Right lobe of liver (tissue), 6 donors: ENCODE results near the gene UROC1. TPM values are rescaled to one million over a fixed set of nuclear protein-coding genes. Genes with fewer than 3 reads are reported as not detected.

Source experiments
- ATAC-seq, 4 donors: fragments of 200-7000 bp; cut with Tn5 transposase; one replicate each; pipeline ENCODE4 v1.9.1; 2020; ENCODE audit warnings: mild to moderate bottlenecking in 4 of 4, moderate library complexity in 4 of 4
- DNase-seq, 3 donors: peaks; one replicate each; pipeline ENCODE4 v3.0.0-alpha.2; 2020
- H3K27ac ChIP-seq, 3 donors: fragments of 200-600 bp; one replicate each; pipeline ENCODE4 v1.8.0; 2022
- H3K27me3 ChIP-seq, 2 donors: fragments of 200-600 bp; one replicate each; pipeline ENCODE4 v1.8.0; 2022
- H3K36me3 ChIP-seq, 4 donors: fragments of 200-600 bp; sonication (generic) in 1 of 4; one replicate each; pipeline versions ENCODE4 v1.5.1 to v1.8.0; 2017 to 2022; ENCODE audit warnings: control low read depth in 1 of 4
- H3K4me1 ChIP-seq, 4 donors: fragments of 200-600 bp; sonication (generic) in 1 of 4; one replicate each; pipeline versions ENCODE4 v1.5.1 to v1.8.0; 2017 to 2022; ENCODE audit warnings: control low read depth in 1 of 4
- H3K4me3 ChIP-seq, 3 donors: fragments of 200-600 bp; one replicate each; pipeline ENCODE4 v1.8.0; 2022
- H3K9me3 ChIP-seq, 4 donors: fragments of 200-600 bp; sonication (generic) in 1 of 4; one replicate each; pipeline versions ENCODE4 v1.5.1 to v1.8.0; 2017 to 2022; ENCODE audit warnings: control low read depth in 1 of 4
- POLR2A ChIP-seq: fragments of 450-650 bp; IDR thresholded peaks from one replicate; pipeline ENCODE4 v1.6.1; 2017; ENCODE audit warnings: antibody characterized with exemption, mild to moderate bottlenecking
- WGBS: methylation state at CpG from one replicate; pipeline ENCODE4 v1.1.6; 2018; ENCODE audit warnings: low coverage, low lambda C conversion rate; ENCODE audit not compliant: insufficient coverage; ENCODE audit errors: missing lambda C conversion rate; 5-methylcytosine and 5-hydroxymethylcytosine counted together
- intact Hi-C, 2 donors: fragments of 100-400 bp; cut with DNase I; formaldehyde crosslinking; loops; one replicate each; pipeline versions ENCODE4 v1.11.2 to v1.14.1; 2022
- small RNA-seq, 2 experiments: library from RNA; depleted of rRNA; stranded (forward); fragments of <200 nt; gene quantifications; one replicate each; pipeline ENCODE3, GENCODE V24; 2016
- total RNA-seq, 6 experiments: library from RNA; depleted of rRNA in 2 of 6; stranded (reverse); fragments of >200 nt in 2 of 6; fragmentation: NEBNext Ultra II Directional in 3 of 6; extraction: Animal tissue kit (Norgen Biotek cat#: 25700) in 3 of 6; gene quantifications; one replicate each; pipeline versions ENCODE4 v1.1.0 to v1.2.4, GENCODE V29; 2016 to 2023
- TF ChIP-seq, protein P1 (sequence below), 4 donors: fragments of 200-600 bp in 3 of 4; fragments of 450-650 bp in 1 of 4; IDR thresholded peaks; one replicate each; pipeline versions ENCODE4 v1.5.1 to v1.8.0; 2016 to 2022; ENCODE audit warnings: antibody characterized with exemption in 4 of 4, mild to moderate bottlenecking in 2 of 4
- donor health status: DM: no; HTN: yes; CAD: no.
- donor health status: DM: no; HTN: no; CAD: no.
- donor health status: DM: no; HTN: no; CAD: no.
- donor health status: DM: no; HTN: yes; CAD: no.
- donor health status: DM: no; HTN: yes; CAD: no.

Gene UROC1
- total RNA-seq, 6 experiments from 2014 or later: 15.1 to 101 (median 55.8) TPM

DNA sequence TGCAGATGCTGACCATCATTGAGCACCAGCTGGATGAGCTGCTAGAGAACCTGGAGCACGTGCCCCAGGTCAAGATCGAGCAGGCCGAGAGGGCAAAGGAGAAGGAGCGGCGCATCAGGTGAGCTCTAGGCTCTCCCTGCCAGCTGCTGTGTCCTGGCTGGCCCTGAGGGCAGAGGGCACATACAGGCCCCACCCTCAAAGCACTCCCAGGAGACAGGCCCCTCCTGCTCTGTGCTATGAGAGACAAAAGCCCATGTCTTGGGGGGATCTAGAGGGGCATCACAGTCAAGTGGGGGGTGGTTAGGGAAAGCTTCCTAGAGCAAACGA, 83.3 kb downstream of the UROC1 start:
- H3K36me3 ChIP-seq: peaks cover 0 to 24% (median 9%) of the 10 kb centered on the region in 4 donors
- peak overlapping the region in 2 of 3 donors; percentile 5 to 49 for H3K27ac ChIP-seq
- intact Hi-C loops: no loop called here
- WGBS: 31% methylated on average over 5 of the region's 6 CpGs
- no peaks in the 10 kb centered on the region for H3K27me3 ChIP-seq
- peaks cover 0 to 16% (median 0%) of the 10 kb centered on the region in 4 donors for H3K4me1 ChIP-seq
- H3K4me3 ChIP-seq: no peak overlapping the region
- ATAC-seq: peak; percentile 91 to 96 (median 92)
- H3K9me3 ChIP-seq: no peaks in the 10 kb centered on the region
- TF ChIP-seq, protein P1, sequence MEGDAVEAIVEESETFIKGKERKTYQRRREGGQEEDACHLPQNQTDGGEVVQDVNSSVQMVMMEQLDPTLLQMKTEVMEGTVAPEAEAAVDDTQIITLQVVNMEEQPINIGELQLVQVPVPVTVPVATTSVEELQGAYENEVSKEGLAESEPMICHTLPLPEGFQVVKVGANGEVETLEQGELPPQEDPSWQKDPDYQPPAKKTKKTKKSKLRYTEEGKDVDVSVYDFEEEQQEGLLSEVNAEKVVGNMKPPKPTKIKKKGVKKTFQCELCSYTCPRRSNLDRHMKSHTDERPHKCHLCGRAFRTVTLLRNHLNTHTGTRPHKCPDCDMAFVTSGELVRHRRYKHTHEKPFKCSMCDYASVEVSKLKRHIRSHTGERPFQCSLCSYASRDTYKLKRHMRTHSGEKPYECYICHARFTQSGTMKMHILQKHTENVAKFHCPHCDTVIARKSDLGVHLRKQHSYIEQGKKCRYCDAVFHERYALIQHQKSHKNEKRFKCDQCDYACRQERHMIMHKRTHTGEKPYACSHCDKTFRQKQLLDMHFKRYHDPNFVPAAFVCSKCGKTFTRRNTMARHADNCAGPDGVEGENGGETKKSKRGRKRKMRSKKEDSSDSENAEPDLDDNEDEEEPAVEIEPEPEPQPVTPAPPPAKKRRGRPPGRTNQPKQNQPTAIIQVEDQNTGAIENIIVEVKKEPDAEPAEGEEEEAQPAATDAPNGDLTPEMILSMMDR (IDR thresholded peaks at IDR 0.05): no peak
- peak; percentile 55 to 91 (median 82) for DNase-seq

DNA sequence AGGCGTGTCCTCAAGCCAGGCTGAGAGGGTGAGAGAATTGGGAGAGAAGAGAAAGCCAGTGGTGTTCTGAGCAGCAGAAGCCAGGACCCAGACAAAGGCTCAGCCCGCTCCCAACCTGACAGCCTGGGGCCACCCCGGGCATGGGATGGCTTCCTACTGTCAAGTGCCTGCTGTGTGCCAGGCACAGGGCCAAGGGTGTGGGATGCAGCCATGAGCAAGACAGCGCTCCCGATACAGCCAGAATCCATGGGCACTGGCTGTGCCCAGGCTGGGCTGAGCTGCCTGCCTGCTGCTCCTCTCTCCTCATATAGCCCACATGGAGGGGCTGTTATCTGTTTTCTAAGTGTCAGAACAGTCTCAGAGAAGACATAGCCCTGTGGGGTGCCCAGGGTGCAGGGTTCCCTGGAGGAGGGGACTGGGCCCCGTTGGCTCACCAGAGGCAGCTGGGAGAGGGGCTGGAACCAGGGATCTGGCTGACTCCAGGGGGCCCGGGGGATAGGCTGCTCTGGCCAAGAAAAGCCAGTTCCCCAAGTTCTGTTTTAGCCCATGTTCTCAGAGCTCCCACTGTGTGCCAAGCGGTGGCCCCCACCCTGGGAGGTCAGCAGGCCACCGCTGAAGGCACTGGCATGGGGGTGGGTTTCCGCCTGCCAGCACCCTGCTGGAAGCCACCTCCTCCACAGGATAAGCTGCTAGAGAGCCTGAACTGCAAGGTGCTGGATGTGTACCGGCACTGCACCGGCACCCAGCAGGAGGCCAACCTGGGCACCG, 83.9 kb downstream of the UROC1 start:
- WGBS: 73% methylated on average over 2 of the region's 13 CpGs
- no peak overlapping the region for H3K4me3 ChIP-seq
- peaks cover 0 to 21% (median 9%) of the 10 kb centered on the region in 4 donors for H3K36me3 ChIP-seq
- intact Hi-C loops: no loop called here
- TF ChIP-seq, protein P1 (IDR thresholded peaks at IDR 0.05): no peak
- no peak for TF ChIP-seq POLR2A
- peaks cover 0 to 16% (median 0%) of the 10 kb centered on the region in 4 donors for H3K4me1 ChIP-seq
- ATAC-seq: peak in 3 of 4 donors; percentile 5 to 24 (median 8)
- no peaks in the 10 kb centered on the region for H3K27me3 ChIP-seq
- H3K9me3 ChIP-seq: no peaks in the 10 kb centered on the region
- H3K27ac ChIP-seq: peak overlapping the region in 1 of 3 donors; percentile 33
- peak in 1 of 3 donors; percentile 44 for DNase-seq

DNA sequence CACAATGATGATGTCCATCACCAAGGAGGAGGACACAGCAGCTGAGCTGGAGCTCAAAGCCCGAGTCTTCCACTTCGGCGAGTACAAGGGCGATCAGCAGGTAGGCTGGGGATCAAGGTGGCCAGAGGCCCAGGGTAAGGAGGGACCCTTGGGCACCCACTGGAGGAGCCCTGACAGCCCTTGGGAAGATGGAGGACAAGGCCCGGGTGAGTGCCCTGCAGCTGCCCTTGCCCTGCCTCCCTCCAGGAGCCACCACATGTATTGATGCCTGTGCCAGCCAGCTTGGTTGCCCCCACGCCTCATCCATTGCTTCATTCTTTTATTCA, 84.5 kb downstream of the UROC1 start:
- no peaks in the 10 kb centered on the region for H3K27me3 ChIP-seq
- intact Hi-C loops: no loop called here
- no peak for TF ChIP-seq POLR2A
- TF ChIP-seq, protein P1 (IDR thresholded peaks at IDR 0.05): no peak
- no peak overlapping the region for H3K27ac ChIP-seq
- no peak overlapping the region for H3K4me3 ChIP-seq
- no peak for DNase-seq
- ATAC-seq: no peak
- 100% methylated on average over 2 of the region's 6 CpGs for WGBS
- no peaks in the 10 kb centered on the region for H3K9me3 ChIP-seq
- peaks cover 0 to 15% (median 7%) of the 10 kb centered on the region in 4 donors for H3K36me3 ChIP-seq
- H3K4me1 ChIP-seq: peaks cover 0 to 16% (median 0%) of the 10 kb centered on the region in 4 donors

DNA sequence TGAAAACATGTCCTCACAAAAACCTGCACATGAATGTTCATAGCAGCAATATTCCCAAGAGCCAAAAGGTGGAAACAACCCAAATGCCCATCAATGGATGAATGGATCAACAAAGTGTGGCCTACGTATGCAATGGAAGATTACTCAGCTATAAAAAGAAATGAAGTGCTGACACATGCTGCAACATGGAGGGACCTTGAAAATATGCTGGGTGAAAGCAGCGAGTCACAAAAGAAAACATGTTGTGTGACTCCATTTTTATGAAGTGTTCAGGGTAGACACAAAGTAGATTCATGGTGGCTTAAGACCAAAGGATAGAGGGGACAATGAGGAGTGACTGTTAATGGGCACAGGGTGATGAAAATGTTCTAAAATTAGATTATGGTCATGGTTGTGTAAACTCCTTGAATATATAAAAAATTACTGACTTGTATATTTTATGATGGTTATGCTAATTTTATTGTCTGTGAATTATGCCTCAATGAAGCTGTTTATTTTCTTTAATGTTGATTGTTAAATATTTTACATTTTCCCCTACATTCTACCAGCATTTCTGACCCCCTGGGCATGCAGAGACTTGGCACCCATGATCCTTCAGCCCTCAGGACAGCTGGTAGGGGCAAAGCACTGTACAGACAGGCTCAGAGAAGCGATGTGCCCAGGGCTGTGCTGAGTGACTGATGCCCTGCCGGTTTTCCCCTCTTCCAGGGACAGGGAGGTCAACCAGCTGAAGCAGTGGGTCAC, 85.0 kb downstream of the UROC1 start:
- intact Hi-C loops: no loop called here
- peaks cover 0 to 11% (median 5%) of the 10 kb centered on the region in 4 donors for H3K36me3 ChIP-seq
- H3K9me3 ChIP-seq: no peaks in the 10 kb centered on the region
- H3K27me3 ChIP-seq: no peaks in the 10 kb centered on the region
- H3K4me3 ChIP-seq: no peak overlapping the region
- TF ChIP-seq POLR2A: no peak
- TF ChIP-seq, protein P1 (IDR thresholded peaks at IDR 0.05): no peak
- peaks cover 0 to 16% (median 0%) of the 10 kb centered on the region in 4 donors for H3K4me1 ChIP-seq
- DNase-seq (no peak), ATAC-seq (no peak)
- 83% methylated on average over 2 of the region's 4 CpGs for WGBS
- H3K27ac ChIP-seq: no peak overlapping the region

Small RNA genes within 50 kb of the gene (small RNA-seq; reads per million reads assigned to genes)
- 0.48 to 1.0 reads per million in 2 experiments for gene RNA5SP138

Other genes with a start within 250 kb of the UROC1 start
- 100 to 1,000 TPM in 2 of 6 experiments, 10 to 100 TPM in 4; 14.4 to 112 (median 89.3) TPM for gene KLF15, start 160.4 kb downstream of the UROC1 start, total RNA-seq
- not detected for gene CFAP100, start 122.9 kb downstream of the UROC1 start, total RNA-seq
- gene ZXDC, start 41.9 kb downstream of the UROC1 start, total RNA-seq: 10 to 100 TPM; 16.4 to 30.2 (median 24.0) TPM
- gene CHST13, start 6.4 kb upstream of the UROC1 start, total RNA-seq: 10 to 100 TPM; 23.5 to 48.9 (median 28.2) TPM
- not detected for gene C3orf22, start 41.2 kb upstream of the UROC1 start, total RNA-seq
- 10 to 100 TPM in 1 of 6 experiments, 1 to 10 TPM in 5; 7.3 to 10.4 (median 7.9) TPM for gene TXNRD3, start 137.4 kb upstream of the UROC1 start, total RNA-seq
- gene CHCHD6, start 186.5 kb upstream of the UROC1 start, total RNA-seq: 1 to 10 TPM; 1.7 to 5.3 (median 4.2) TPM